Stimulated activated CD4-positive, alpha-beta T cell treated with anti-CD3 and anti-CD28 coated beads, Interleukin-12 subunit alpha, Interleukin-12 subunit beta, amount 100 ng/mL, for 48 hours (primary cell): ENCODE results near the gene ZNF584.
A peak's percentile ranks its signal among the peaks of the same experiment; 100 is the strongest.
"Not testable (repeated sequence)": the region's sequence is repeated elsewhere in the genome, so short reads cannot be mapped to it uniquely, and the experiment has no call there.

Experiments
- DNase-seq, 3 donors: peaks; one replicate each; pipeline ENCODE4 v3.0.0-alpha.2; 2020; ENCODE audit warnings: low read depth in 2 of 3, low spot score in 1 of 3

ZNF584 gene

GRCh38 chr19:58408152-58409009 is at the start of gene ZNF584:
ZNF584 (plus strand) TSS chr19:58408649; CDS start chr19:58409148, 499 bp downstream.
- peak; percentile 91 to 94 (median 92) for DNase-seq

- DNase-seq = peak; percentile 25 to 47 (median 47)
Measured at GRCh38 chr19:58361900-58362271, 46.6 kb upstream of the ZNF584 start.

GRCh38 chr19:58362272-58362994 is 46.0 kb upstream of the ZNF584 start, which contains the start of gene ZNF497:
ZNF497 (minus strand) TSS chr19:58362751; CDS start chr19:58357635, 5,116 bp downstream.
- peak; percentile 94 to 96 (median 95) for DNase-seq

GRCh38 chr19:58364146-58364545 is 44.3 kb upstream of the ZNF584 start:
- no peak for DNase-seq

- no peak for DNase-seq
Measured at GRCh38 chr19:58366585-58367430, 41.6 kb upstream of the ZNF584 start.

GRCh38 chr19:58367698-58368454 is 40.6 kb upstream of the ZNF584 start:
- no peak for DNase-seq

GRCh38 chr19:58368561-58369360 is 39.7 kb upstream of the ZNF584 start:
- DNase-seq = no peak

GRCh38 chr19:58372311-58373133 is 35.9 kb upstream of the ZNF584 start:
- DNase-seq = no peak

- DNase-seq = no peak
Measured at GRCh38 chr19:58374200-58374599, 34.2 kb upstream of the ZNF584 start.

GRCh38 chr19:58376724-58377123 is 31.7 kb upstream of the ZNF584 start:
- not testable (repeated sequence) for DNase-seq

- no peak for DNase-seq
Measured at GRCh38 chr19:58379246-58379645, 29.2 kb upstream of the ZNF584 start.

GRCh38 chr19:58380037-58380661 is 28.3 kb upstream of the ZNF584 start:
- DNase-seq = no peak

- DNase-seq = peak; percentile 95 to 98 (median 96)
Measured at GRCh38 chr19:58380662-58381459, 27.6 kb upstream of the ZNF584 start, which contains the start of gene ZNF837. ZNF837 (minus strand) TSS chr19:58381030; CDS start chr19:58369332, 11,698 bp downstream.

- DNase-seq = no peak
Measured at GRCh38 chr19:58381460-58382212, 26.8 kb upstream of the ZNF584 start.

- DNase-seq = no peak
Measured at GRCh38 chr19:58382997-58383603, 25.3 kb upstream of the ZNF584 start.

- no peak for DNase-seq
Measured at GRCh38 chr19:58385313-58385890, 23.0 kb upstream of the ZNF584 start.
